ENCODE results near the gene FUT6.

FUT6 gene

GRCh38 chr19:5789886-5790558, 49.5 kb downstream of the FUT6 start:
- no peak for DNase-seq (ENCODE audit: extremely low read depth, low read depth)
- TF ChIP-seq CTCF (IDR thresholded peaks at IDR 0.05; ENCODE audit: low read depth, low read length) = no peak

DNA sequence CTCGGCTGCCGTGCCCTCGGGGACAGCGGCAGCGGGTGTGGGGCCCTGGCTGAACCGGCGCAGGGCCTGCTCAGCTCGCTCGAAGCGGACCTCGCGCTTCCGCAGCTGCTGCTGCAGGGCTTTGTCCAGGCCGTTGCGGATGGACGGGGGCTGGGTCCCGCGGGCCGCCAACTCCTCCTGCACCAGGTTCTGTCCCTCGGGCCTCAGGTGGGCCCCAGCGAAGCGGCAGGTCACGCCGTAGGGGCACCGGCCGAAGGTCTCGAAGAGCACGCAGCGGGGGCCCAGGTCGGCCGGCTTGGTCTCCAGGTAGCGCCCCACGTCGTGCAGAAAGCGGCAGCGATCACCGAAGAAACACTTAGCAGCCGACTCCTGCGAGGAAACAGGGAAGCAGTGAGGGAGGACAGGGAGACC, 50.1 kb downstream of the FUT6 start:
- no peak for TF ChIP-seq CTCF (IDR thresholded peaks at IDR 0.05; ENCODE audit: low read depth, low read length)
- DNase-seq (ENCODE audit: extremely low read depth, low read depth) = no peak

GRCh38 chr19:5788422-5788821, 51.1 kb downstream of the FUT6 start:
- no peak for TF ChIP-seq CTCF (IDR thresholded peaks at IDR 0.05; ENCODE audit: low read depth, low read length)
- no peak for DNase-seq (ENCODE audit: extremely low read depth, low read depth)

- TF ChIP-seq CTCF (IDR thresholded peaks at IDR 0.05; ENCODE audit: low read depth, low read length) = no peak
Observed at GRCh38 chr19:5787409-5788182, 51.9 kb downstream of the FUT6 start.

GRCh38 chr19:5786593-5787408, 52.7 kb downstream of the FUT6 start:
- TF ChIP-seq CTCF (IDR thresholded peaks at IDR 0.05; ENCODE audit: low read depth, low read length) = no peak
- DNase-seq (ENCODE audit: extremely low read depth, low read depth) = no peak

More at GRCh38 chr19:5787409-5788182, 51.9 kb downstream of the FUT6 start:
- no peak for DNase-seq (ENCODE audit: extremely low read depth, low read depth)

GRCh38 chr19:5785423-5785822, 54.1 kb downstream of the FUT6 start:
- TF ChIP-seq CTCF (IDR thresholded peaks at IDR 0.05; ENCODE audit: low read depth, low read length) = no peak
- DNase-seq (ENCODE audit: extremely low read depth, low read depth) = no peak
